PFSK-1 (cell line): Measurements from ENCODE around the gene CNIH3.

Experiments
- POLR2AphosphoS5 ChIP-seq: IDR thresholded peaks from 2 replicates; pipeline ENCODE4 v1.6.1; 2012; ENCODE audit warnings: low read depth, mild to moderate bottlenecking, control low read depth, low read length, moderate library complexity
- REST ChIP-seq, 2 experiments: IDR thresholded peaks; 2 replicates each; pipeline versions ENCODE4 v1.6.1 to v1.8.0; 2011 to 2012; ENCODE audit warnings: low read depth in 2 of 2, low read length in 2 of 2, control low read depth in 1 of 2, inconsistent platforms in 1 of 2, mild to moderate bottlenecking in 1 of 2, moderate library complexity in 1 of 2; ENCODE audit not compliant: insufficient read depth in 1 of 2
- TAF1 ChIP-seq: IDR thresholded peaks from 2 replicates; pipeline ENCODE4 v1.6.1; 2012; ENCODE audit warnings: low read length, control low read depth, borderline replicate concordance; ENCODE audit not compliant: insufficient read depth

GRCh38 chr1:224782281-224783000 is 166.3 kb downstream of the CNIH3 start:
- TF ChIP-seq POLR2AphosphoS5 (no peak), TAF1 (no peak), REST (IDR thresholded peaks at IDR 0.05; ENCODE audit: insufficient read depth in 1 of 2, low read depth in 2 of 2, low read length in 2 of 2) (no peak)
